Endodermal cell (in vitro differentiated cells): Measurements from ENCODE around the gene CACNA1E. TPM values are rescaled to one million over a fixed set of nuclear protein-coding genes. Genes with fewer than 3 reads are reported as not detected.
A peak's percentile ranks its signal among the peaks of the same experiment; 100 is the strongest.

Source experiments
- DNase-seq: peaks from one replicate; pipeline ENCODE4 v3.0.0-alpha.2; 2017
- H3K27ac ChIP-seq: 2 replicates; pipeline ENCODE4 v1.5.1; 2013; ENCODE audit warnings: mild to moderate bottlenecking, low read depth, low read length, moderate library complexity
- H3K27me3 ChIP-seq: 2 replicates; pipeline ENCODE4 v1.6.1; 2013; ENCODE audit warnings: mild to moderate bottlenecking, low read length, moderate library complexity; ENCODE audit not compliant: insufficient read depth, control insufficient read depth, poor library complexity, severe bottlenecking
- H3K36me3 ChIP-seq: 2 replicates; pipeline ENCODE4 v1.7.0; 2013; ENCODE audit warnings: mild to moderate bottlenecking, low read length, moderate library complexity; ENCODE audit not compliant: control insufficient read depth, insufficient read depth
- H3K4me1 ChIP-seq: one replicate; pipeline ENCODE4 v1.7.0; 2013; ENCODE audit warnings: low read length; ENCODE audit not compliant: control insufficient read depth, insufficient read depth
- H3K4me3 ChIP-seq: 2 replicates; pipeline ENCODE4 v1.5.1; 2013; ENCODE audit warnings: mild to moderate bottlenecking, low read length, moderate library complexity
- H3K9ac ChIP-seq: 2 replicates; pipeline ENCODE4 v1.6.1; 2013; ENCODE audit warnings: mild to moderate bottlenecking, low read length, moderate library complexity; ENCODE audit not compliant: poor library complexity, severe bottlenecking; ENCODE audit errors: extremely low read depth
- H3K9me3 ChIP-seq: 2 replicates; pipeline ENCODE4 v1.6.1; 2013; ENCODE audit warnings: mild to moderate bottlenecking, low read length, moderate library complexity; ENCODE audit not compliant: control insufficient read depth
- H3K27ac Mint-ChIP-seq: 2 replicates; pipeline ENCODE4 v1.8.0; 2020; ENCODE audit warnings: mixed read lengths
- H3K27me3 Mint-ChIP-seq: 2 replicates; pipeline ENCODE4 v1.8.0; 2021; ENCODE audit warnings: mild to moderate bottlenecking, mixed read lengths; ENCODE audit not compliant: insufficient read depth
- H3K36me3 Mint-ChIP-seq: 2 replicates; pipeline ENCODE4 v1.8.0; 2020; ENCODE audit warnings: low read depth, mixed read lengths
- H3K4me1 Mint-ChIP-seq: 2 replicates; pipeline ENCODE4 v1.8.0; 2020; ENCODE audit warnings: mixed read lengths
- H3K4me3 Mint-ChIP-seq: 2 replicates; pipeline ENCODE4 v1.8.0; 2020; ENCODE audit warnings: mild to moderate bottlenecking, moderate library complexity, mixed read lengths
- H3K9me3 Mint-ChIP-seq: 2 replicates; pipeline ENCODE4 v1.8.0; 2020; ENCODE audit warnings: mild to moderate bottlenecking, mixed read lengths
- WGBS, 2 experiments: methylation state at CpG; one replicate each; pipeline versions ENCODE4 v1.1.5 to v1.1.7; 2013; ENCODE audit warnings: missing lambda C conversion rate in 2 of 2, mixed read lengths in 1 of 2; ENCODE audit not compliant: insufficient coverage in 1 of 2, insufficient read length in 1 of 2; 5-methylcytosine and 5-hydroxymethylcytosine counted together
- total RNA-seq, 2 donors: library from RNA; stranded (reverse); fragmentation: NEBNext Ultra II Directional in 1 of 2; extraction: Animal tissue kit (Norgen Biotek cat#: 25700) in 1 of 2; gene quantifications; 2 replicates in 1 of 2; 3 replicates in 1 of 2; pipeline ENCODE4 v1.2.1, GENCODE V29; 2021
- TF ChIP-seq, protein P1 (sequence below): fragments of 200-600 bp; sonication (generic); conservative IDR thresholded peaks from 2 replicates; pipeline ENCODE4 v1.5.0; 2021; ENCODE audit warnings: antibody characterized with exemption, mild to moderate bottlenecking

Gene CACNA1E
- total RNA-seq, 2 donors from 2014 or later: 4.7 to 5.8 TPM

DNA sequence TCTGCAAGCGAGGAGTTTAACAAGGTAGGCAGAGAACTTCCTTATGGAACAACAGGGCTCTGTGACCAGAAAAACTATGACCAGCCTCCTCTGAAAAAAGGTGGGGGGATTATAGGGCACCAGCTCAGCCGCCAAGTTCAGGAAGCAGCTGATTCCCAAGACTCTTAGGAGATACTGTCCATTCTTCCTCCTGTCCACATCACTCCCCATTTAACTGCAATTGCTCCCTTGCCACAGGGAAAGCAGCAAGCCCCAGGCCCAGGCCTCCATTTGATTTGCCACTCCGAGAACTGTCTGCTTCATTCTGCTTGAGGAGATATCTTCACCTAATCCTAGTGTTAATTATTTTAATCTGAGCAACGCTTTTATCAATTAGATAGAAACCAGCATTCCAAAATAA, 323.9 kb downstream of the CACNA1E start:
- Mint-ChIP-seq H3K4me3 (no peak overlapping the region), H3K27me3 (peaks cover 4% of the 10 kb centered on the region), H3K27ac (peak overlapping the region; percentile 44), H3K4me1 (peaks cover 21% of the 10 kb centered on the region), H3K9me3 (no peaks in the 10 kb centered on the region), H3K36me3 (no peaks in the 10 kb centered on the region)
- H3K4me1 ChIP-seq: peaks cover 9% of the 10 kb centered on the region
- no peaks in the 10 kb centered on the region for H3K9me3 ChIP-seq
- 73 to 100% methylated on average over 1 to 3 of the region's 4 CpGs for WGBS, 2 experiments
- no peak overlapping the region for H3K9ac ChIP-seq
- no peak for DNase-seq
- H3K36me3 ChIP-seq: no peaks in the 10 kb centered on the region
- TF ChIP-seq, protein P1, sequence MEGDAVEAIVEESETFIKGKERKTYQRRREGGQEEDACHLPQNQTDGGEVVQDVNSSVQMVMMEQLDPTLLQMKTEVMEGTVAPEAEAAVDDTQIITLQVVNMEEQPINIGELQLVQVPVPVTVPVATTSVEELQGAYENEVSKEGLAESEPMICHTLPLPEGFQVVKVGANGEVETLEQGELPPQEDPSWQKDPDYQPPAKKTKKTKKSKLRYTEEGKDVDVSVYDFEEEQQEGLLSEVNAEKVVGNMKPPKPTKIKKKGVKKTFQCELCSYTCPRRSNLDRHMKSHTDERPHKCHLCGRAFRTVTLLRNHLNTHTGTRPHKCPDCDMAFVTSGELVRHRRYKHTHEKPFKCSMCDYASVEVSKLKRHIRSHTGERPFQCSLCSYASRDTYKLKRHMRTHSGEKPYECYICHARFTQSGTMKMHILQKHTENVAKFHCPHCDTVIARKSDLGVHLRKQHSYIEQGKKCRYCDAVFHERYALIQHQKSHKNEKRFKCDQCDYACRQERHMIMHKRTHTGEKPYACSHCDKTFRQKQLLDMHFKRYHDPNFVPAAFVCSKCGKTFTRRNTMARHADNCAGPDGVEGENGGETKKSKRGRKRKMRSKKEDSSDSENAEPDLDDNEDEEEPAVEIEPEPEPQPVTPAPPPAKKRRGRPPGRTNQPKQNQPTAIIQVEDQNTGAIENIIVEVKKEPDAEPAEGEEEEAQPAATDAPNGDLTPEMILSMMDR: no peak
- H3K27ac ChIP-seq: no peak overlapping the region
- peaks cover 6% of the 10 kb centered on the region for H3K27me3 ChIP-seq
- H3K4me3 ChIP-seq: no peak overlapping the region

DNA sequence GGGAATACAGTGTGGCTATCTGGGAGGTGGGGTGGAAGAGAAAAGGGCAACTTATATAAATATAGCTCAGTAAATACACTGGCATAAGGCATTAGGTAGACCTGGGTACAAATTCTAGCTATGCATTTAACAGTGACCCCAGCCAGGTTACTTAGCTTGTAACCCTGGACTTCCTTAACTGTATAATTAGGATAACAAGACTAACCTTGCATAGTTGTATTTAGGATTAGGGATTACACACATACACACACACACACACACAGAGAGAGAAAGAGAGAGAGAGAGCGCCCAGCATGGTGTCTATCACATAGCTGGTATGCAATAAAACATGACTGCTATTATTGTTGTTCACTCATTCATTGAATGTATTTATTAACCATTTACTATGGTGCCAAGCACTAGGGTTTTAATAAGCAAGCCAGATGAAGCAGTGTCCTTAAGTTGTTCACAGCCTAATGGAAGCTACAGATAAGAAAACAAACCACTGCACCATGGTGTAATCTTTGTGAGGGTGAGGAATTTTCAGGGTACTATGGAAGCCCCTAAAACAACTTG, 326.8 kb downstream of the CACNA1E start:
- DNase-seq: no peak
- H3K4me3 ChIP-seq: no peak overlapping the region
- Mint-ChIP-seq H3K27ac (no peak overlapping the region), H3K4me3 (no peak overlapping the region), H3K4me1 (peaks cover 18% of the 10 kb centered on the region), H3K27me3 (peaks cover 4% of the 10 kb centered on the region), H3K9me3 (peaks cover 5% of the 10 kb centered on the region), H3K36me3 (no peaks in the 10 kb centered on the region)
- peaks cover 7% of the 10 kb centered on the region for H3K4me1 ChIP-seq
- no peak overlapping the region for H3K27ac ChIP-seq
- TF ChIP-seq, protein P1: no peak
- peaks cover 6% of the 10 kb centered on the region for H3K27me3 ChIP-seq
- H3K36me3 ChIP-seq: no peaks in the 10 kb centered on the region
- WGBS, 2 experiments: no CpG with 5 or more reads among the region's 1 CpG
- peaks cover 4% of the 10 kb centered on the region for H3K9me3 ChIP-seq
- H3K9ac ChIP-seq: no peak overlapping the region

DNA sequence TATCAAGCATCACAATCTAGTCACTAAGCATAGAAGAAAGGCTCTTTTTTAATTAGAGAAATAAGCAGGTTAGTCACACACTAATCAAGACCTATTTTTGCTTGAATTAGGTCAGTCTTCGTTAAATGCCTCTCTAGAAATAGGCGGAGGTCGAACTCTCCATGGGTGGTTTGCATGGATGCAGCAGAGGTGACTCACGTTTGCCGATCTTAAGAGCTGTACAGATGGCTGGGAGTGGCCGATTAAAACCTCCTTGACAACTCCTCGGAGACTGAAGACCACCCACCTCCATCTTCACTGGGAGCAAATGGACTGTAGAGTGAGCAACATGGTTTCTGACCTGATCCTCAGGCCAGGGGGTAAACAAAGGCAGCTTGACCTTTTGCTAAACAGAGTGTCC, 328.9 kb downstream of the CACNA1E start:
- peaks cover 22% of the 10 kb centered on the region for H3K4me1 Mint-ChIP-seq
- peaks cover 5% of the 10 kb centered on the region for H3K9me3 Mint-ChIP-seq
- Histone ChIP-seq H3K4me3 (no peak overlapping the region), H3K9ac (no peak overlapping the region), H3K36me3 (no peaks in the 10 kb centered on the region), H3K9me3 (peaks cover 4% of the 10 kb centered on the region), H3K27ac (no peak overlapping the region), H3K27me3 (peaks cover 6% of the 10 kb centered on the region), H3K4me1 (peaks cover 12% of the 10 kb centered on the region)
- TF ChIP-seq, protein P1: no peak
- WGBS, 2 experiments: 73 to 83% methylated on average over 6 to 7 of the region's 7 CpGs
- H3K36me3 Mint-ChIP-seq: no peaks in the 10 kb centered on the region
- no peak overlapping the region for H3K27ac Mint-ChIP-seq
- no peak overlapping the region for H3K4me3 Mint-ChIP-seq
- DNase-seq: no peak
- H3K27me3 Mint-ChIP-seq: peaks cover 4% of the 10 kb centered on the region
